NCI-H146 (cell line): Measurements from ENCODE around the gene PPP1R2.

Experiments
- DNase-seq: peaks from one replicate; lab custom pipeline; 2025; lab: John Stamatoyannopoulos, UW

The PPP1R2 gene

DNA sequence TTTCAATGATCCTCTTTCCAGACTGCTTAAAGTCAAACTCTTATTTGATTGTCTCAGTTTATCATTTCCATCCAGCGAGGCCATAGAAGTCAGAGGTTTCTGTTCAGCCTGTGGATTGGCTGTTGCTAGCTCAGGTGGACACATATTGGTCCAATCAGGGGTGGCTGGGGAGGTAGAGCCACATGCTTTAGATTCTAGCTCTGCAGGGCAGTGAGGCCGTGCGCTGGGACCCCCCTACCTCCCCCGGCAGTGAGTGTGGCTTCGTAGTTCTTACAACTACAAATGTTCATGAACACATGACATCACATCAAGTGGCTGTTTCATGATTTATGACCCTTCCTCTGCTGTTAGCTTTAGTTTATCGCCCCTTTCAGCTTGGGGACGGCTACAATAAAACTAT is 22.6 kb upstream of the PPP1R2 start:
- DNase-seq: no peak

DNA sequence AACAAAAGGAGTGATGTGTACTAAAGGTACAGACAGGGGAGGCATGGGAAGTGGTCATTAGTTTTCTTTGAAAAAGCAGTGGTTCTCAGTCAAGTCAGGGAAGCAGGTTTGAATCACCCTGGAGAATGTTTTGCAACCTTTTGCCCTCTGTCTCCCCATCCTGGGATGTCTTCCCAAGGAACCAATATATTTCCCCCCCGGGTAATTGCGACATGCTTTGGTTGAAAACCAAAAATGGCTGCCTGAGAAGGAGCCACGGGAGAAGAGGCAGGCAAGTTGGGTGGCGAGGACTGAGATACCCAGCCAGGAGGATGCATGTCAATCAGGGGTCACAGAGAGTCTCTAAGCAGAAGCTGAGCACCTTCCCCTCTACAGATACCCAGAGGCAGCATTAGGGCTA is 20.2 kb upstream of the PPP1R2 start:
- DNase-seq: no peak

DNA sequence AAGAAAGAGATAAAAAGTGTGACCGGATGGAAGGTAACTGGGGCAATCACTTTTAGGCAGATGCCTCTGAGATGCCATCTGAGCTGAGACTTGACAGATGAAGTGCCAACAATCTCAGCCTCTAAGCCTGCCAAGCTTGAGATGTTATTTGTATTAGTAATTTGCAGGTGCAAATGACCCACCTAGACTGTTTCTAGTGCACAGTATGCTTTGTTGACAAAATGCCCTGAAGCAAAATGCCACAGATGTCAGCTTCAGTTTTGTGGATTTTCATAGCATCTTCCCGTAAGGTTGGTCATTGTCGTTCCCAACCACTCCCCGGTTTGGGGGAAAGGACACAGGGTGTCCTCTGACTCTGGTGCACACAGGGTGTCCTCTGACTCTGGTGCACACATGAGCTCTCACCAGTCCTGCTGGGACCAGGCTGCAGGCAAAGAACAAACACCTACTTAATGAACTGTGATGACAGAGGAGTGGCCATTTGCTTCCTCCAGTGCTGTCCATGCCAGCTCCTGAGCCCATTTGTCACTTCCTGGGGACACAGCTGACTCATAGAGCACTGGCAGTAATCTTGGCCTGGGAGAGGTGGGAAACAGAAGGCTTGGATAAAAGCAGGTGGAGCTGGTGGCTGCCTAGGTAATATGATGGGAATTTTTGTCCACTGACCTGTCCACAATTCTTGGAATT is 16.7 kb upstream of the PPP1R2 start:
- peak; percentile 87 for DNase-seq

DNA sequence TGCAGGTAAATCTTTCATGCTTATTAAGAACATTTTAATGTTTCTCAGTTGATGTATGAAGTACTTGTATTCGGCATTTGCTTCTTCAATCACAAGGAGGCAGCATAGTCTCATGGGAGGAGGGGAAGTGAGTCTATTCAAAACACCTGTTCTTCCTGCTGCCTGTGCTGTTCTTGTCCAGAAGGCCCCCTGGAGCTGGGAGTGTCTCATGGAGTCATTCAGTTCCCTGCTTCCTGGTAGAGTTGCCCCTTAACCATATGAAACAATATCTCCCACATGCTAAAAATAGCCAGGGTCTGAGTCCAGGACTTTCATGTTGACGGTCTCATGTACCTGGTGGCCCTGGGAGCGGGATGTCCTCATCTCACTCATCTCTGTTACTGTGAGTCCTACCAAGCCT is 15.5 kb upstream of the PPP1R2 start:
- peak; percentile 87 for DNase-seq

DNA sequence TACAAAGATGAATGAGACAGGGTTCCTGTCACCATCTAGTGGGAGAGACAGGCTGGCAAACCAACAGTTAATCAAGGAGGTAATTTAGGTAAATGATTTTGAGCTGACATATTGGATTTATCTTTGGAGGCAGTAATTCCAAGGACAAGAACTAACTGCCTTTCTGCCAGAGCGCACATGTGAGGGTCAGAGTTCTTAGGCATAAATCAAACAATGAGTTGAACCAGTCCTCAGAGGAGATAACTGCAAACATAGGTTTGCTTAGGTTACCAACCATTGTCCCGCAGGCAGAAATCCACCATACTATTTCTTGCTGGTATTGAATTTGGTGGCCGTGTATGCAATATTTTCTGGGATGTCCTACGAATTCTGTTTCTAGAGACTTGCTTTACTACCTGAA is 14.2 kb upstream of the PPP1R2 start:
- DNase-seq: no peak

DNA sequence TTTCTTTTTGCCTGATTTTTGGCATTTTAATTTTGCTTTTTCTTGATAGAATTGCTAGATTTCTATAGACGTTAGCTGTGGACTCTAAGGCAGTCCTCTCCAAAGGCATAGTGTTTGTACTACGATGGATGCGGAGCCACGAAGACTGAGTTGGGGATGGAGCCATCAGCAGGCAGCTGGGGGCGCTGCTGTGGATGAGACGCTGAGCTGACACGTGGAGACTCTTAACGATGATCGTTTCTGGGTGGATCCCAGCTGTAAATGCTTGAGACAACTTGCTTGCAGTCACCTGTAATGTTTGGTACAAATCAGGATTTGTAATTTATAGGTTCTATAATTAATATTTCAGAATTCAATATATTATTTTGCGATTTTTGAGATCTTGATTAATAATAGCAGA is 13.3 kb upstream of the PPP1R2 start:
- peak; percentile 69 for DNase-seq

DNA sequence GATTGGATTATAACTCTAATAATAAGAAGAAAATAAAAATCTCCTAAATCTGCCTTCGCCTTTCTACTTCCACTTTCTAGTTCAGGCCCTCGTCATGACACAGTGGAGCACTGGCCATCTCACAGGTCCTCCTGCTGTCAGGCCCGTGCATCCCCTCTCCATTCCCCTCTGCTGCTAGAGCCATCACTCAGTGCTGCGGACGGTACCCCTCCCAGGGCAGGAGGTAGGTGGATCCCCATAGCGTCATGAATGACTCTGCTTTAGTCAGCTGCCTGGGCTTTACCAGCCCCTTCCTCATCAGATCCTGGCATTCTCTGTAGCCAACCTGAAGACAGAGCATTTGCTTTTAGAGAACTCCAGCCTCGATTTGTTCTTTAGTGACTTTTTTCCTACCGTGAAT is 12.0 kb upstream of the PPP1R2 start:
- no peak for DNase-seq

DNA sequence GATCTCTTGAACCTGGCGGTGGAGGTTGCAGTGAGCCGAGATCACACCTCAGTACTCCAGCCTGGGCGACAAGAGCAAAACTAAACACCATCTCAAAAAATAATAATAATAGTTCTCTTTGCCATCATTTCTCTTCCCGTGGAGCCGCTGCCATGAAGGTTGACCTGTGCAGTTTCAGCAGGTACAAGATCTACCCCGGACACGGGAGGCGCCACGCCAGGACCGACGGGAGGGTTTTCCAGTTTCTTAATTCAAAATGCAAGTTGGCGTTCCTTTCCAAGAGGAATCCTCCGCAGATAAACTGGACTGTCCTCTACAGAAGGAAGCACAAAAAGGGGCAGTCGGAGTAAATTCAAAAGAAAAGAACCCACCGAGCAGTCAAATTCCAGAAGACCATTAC is 11.3 kb upstream of the PPP1R2 start:
- DNase-seq: no peak

DNA sequence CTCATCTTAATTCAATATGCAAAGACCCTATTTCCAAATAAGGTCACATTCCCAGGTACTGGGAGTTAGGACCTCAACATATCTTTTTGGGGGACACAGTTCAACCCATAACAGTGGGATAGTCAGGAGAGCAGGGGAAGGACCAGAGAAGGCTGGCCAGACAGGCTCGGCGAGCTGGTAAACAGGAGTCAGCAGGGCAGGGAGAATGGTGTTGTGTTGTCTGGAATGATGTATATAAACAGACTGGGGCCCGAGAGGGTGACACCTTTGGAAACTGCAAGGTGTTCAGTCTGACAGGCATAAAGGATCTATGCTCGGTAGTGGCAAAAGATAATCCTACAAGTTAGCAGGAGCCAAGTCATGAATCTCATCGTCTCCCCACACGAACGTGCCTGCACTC is 10.1 kb upstream of the PPP1R2 start:
- no peak for DNase-seq

DNA sequence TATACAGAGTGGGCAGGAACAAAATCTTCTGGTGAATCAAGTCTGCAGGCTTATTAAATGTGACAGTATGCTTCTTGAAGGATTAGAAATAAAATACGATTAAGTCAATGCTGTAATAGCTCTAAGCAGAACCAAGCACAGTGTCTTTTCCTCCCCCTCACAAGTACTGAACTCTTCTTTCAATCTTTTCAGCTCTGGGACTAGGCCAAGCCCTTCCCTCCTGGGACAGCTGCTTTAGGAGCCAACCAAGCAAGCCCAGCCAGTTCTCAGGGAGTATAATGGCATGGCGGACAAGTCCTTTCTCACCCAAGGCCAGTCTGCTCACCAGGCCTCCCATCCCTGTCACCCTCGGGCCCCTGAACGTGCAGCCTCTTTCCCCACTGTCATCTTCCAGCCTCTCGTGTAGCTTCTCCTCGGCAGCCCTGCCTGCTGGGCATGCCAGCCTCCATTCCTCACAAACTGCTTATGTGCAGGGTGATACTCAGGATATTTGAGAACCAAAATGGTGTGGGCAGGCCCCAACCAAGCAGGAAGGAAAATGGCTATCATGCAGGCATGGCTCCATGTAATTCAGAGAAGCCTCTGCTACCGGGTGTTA is 8.4 kb upstream of the PPP1R2 start:
- no peak for DNase-seq

DNA sequence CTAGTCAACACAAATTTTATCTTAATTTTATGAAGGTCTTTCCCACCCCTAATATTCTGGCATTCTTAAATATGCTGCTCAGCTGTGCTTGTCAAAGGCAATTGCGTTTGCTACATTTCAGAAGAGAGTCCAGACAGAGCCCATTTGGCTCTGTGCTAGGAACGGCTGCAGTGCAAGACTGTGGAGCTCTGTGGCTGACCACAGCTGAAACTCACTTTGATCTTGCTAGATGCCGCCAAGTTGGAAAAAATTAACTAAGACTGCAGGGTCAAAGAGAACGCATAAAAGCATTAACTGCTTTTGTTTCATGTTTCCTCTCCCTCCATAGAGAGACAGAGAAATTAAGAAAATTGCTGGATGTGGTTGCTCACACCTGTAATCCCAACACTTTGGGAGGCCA is 7.6 kb upstream of the PPP1R2 start:
- no peak for DNase-seq

DNA sequence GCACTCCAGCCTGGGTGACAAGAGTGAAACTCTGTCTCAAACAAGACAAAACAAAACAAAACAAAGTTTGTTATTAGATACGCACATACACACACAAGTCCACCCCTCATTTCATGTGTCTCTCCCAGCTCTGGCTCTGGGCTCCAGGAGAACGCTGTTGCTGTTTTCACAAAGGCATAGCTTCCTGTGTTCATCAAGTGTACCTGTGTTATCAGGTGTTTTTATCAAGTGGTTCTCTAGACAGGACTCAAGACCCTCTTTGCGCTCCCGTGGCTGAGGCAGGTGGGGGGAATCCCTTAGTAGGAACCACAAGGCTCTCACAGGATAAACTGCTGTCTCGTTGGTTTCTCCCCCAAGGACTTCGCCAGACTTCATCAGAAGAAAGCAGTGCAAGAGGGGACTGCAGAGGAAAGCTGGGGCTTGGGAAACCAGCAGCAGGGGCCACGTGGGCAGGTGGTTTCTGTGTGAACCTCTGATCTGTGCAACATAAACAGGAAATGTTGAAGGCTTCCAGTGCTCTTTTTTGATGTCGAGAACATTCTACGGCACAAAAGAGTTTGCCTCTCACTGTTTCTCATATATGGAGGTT is 6.9 kb upstream of the PPP1R2 start:
- DNase-seq: no peak

DNA sequence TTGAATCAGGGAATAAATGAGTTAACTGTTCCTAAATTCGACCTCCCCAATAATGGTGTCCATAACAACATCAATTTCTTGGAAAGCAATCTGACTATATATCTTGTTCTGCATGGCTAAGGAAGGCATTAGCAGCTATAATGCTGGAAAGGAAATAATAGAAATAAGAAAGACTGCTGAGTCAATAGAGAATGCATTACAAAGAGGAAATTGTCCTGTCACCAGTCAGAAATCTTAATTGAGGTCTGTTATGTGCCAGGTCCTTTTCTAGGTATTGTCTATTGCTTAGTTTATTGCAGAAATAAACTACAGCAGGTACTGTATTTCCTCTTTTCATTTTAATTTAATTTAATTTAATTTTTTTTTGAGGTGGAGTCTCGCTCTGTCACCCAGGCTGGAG is 5.9 kb upstream of the PPP1R2 start:
- DNase-seq: no peak

DNA sequence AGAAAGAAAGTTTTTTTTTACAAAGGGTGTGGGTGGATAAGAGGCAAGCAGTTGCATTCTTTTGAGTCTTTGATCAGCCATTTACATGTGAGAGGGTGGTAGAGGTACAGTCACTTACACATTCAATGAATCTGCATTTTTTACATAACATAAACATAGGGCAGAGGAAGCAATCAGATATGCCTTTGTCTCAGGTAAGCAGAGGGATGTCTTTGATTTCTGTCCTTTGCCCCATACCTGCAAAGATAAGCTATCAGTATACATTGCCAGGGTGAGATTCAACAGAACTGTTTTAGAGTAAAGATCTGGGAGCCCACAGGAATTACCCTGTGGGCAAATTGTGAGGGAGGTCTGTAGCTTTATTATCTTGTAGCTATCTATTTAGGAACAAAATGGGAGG is 5.4 kb upstream of the PPP1R2 start:
- no peak for DNase-seq

DNA sequence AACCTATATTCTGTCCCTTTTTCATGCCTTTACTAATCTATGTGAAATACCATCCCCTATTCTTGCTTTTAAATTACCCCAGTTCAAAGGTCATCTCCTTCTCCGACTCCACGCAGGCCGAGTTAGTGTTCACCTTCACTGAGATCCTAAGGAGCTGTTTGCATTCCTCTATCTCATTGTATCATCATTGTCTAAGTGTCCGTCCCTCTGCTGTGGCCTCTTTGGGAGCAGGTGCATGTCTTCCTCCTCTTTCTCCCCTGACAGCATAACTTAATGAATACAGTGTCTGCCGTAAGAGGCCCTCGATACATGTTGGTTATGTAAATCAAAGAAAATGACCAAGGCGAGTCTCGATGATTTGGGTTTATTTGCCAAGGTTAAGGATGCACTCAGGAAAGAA is 4.9 kb upstream of the PPP1R2 start:
- DNase-seq: peak; percentile 26

DNA sequence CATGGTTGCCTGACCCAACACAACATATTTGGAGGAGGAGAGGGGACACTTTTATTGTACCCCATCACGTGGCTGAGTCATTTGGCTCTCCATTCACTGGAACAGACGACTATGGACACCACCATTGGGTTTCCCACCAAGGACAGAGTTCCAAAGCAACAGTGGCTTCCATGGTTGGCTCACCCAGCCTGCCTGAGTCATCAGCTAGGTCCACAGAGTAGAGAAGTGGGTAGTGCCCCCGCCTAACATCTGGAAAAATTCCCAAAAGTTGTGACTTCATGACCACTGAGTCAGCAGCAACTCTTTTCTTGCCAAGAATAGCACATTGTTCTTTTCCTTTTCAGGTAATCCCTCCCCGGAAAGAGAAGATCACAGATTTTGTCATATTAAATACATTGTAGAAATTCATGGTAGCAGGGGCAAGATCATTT is 3.0 kb upstream of the PPP1R2 start:
- DNase-seq: no peak

DNA sequence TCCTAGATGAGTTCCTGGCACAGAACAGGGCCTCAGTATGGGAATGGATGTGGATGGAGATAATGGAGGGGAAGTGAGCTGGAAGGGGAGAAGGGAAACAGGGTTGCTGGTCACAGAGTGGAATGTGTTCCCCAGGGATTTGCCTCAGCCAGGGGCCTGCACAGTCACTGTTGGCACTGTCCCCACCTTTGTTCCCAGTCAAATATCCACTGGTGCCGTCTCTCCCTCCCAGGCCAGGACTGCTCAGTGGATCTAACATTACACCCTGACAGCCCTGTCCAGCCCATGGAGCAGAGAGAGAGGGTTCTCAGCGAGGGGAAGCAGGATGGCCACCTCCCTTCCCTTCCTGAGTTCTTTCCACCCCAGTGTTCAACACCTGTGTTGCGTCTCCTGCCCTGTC is 1.5 kb upstream of the PPP1R2 start:
- DNase-seq: no peak

DNA sequence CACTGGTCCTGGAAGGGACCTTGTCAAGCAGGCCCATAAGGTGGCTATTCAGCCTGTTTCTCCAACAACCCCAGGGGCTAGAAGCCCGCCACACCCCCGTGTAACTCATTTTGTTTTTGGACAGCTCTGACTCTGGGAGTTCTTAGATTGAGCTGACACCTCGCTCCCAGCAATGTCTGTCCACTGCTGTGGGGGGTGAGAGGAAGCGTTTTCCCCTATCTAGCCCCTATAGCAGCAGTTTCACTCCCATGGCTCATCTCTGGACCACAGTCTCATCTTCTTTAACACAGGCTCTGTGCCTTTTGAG is 1.1 kb upstream of the PPP1R2 start:
- no peak for DNase-seq

DNA sequence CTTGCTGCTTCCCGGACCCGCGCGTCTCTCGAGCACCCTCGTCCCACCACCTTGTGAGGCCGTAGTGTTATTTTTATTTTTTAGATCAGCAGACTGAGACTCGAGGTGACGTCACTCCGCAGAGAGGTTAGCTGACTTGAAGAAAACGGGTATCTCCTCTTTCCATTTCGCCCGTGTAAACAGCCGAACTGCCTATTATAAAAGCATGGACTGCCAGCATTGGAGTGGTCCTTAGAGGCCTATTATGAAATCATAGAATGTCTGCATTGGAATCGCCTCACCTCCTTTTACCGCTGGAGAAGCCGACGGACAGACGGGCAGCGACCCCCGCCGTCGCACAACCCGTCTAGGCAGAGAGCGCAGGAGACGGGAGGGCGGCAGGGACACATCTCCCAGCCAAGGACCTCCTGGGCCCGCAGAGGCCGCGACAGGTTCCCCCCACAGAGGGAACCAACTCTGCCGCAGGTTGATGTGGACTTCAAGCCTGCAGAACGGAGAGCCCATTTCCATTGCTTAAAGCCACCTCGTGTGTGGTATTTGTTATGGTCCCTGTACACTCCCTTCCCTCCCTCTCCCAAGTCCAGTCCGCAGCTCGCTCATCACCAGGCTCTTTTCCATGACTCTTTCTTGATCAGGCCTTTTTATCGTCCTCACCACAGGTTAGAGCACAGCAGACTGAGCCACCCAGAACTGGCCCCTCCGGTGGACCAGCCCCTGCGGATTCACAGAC is 540 bp upstream of the PPP1R2 start:
- DNase-seq: no peak

DNA sequence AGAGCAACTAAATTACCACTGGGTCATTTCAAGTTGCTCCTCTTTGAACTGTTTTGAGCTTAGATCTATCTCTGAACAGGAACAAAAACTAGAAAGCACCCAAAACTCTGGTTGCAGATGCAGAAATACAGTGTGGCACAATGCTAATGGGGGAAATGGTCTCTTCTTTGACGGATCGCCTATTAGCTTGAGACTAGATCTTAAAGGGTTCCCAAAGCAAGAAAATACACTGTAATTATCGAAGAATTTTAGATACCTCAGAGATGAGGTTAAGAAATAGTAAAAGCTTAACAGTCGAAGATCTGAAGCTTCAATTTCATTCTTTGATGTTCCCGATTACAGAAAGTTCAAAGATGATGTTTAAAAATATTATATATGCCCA is 818 bp downstream of the PPP1R2 start:
- peak; percentile 14 for DNase-seq

DNA sequence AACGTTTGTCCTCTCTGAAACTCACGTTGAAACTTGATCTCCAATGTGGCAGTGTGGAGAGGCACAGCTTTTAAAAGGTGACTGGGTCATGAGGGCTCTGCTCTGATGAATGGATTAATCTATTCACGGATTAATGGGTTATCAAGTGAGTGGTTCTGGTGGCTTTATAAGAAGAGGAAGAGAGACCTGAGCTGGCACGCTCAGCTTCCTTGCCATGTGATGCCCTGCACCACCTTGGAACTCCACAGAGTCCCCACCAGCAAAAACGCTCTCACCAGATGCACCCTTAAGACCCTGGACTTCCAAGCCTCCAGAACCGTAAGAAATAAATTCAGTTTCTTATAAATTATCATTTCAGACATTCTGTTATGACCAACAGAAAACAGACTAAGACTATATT is 2.6 kb downstream of the PPP1R2 start:
- DNase-seq: no peak

DNA sequence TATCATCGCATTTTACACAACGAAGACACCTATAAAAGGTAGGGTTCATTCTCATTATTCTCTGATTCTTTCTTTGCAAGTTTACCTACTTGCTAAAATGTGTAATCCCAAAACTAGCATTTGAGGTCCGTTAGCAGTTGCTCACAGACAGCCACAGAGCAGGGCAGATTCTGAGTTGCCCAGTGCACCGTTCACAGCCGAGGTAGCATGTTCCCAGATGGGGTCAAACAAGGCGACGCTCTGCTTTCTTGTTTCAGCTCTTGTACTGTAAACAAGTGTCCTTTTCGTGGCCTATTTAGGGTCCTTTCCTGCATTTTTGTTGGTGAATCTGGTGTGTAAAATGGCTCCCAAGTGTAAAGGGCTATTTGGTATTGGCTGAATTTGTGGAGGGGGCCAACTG is 3.1 kb downstream of the PPP1R2 start:
- DNase-seq: no peak

DNA sequence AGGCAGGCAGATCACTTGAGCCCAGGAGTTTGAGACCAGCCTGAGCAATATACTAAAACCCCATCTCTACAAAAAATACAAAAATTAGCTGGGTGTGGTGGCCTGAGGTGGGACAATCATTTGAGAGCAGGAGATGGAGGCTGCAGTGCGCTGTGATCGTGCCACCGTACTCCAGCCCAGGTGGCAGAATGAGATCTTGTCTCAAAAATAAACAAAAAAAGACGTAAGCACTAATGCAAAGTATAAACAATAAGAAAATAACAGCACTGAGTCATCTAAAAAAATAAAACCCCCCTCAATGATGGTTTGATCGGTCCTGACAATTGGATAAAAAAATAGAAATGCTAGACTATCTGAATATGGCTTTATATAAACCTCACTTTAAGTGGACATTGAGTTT is 3.6 kb downstream of the PPP1R2 start:
- DNase-seq: no peak
